ENCODE measurements around the gene TXN2. TPM values are rescaled to one million over a fixed set of nuclear protein-coding genes. Genes with fewer than 3 reads are reported as not detected.
"Not testable (repeated sequence)": the region's sequence is repeated elsewhere in the genome, so short reads cannot be mapped to it uniquely, and the experiment has no call there.

The TXN2 gene
- total RNA-seq, 1 experiment from 2014 or later: 58.6 TPM

DNA sequence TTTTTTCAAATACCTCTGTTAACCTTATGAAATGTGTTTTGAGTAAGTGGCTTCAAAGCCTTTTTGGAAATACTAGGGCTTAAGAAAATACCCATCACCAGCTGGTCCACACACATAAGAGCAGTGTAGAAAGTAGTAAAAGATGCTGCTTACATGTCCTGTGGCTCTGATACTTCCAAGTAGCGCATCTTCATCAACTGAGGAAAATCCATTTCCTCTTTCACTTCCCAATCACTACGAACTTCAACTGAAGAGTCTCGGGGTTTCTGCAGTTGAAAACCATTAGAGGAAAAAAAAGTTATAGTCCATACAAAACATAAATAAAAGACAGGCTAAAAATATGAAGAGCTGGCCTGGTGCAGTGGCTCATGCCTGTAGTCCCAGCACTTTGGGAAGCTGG lies 39.0 kb upstream of the TXN2 start:
- Histone ChIP-seq H3K4me1 (ENCODE audit: insufficient read depth, low read length) (no peaks in the 10 kb centered on the region), H3K23ac (ENCODE audit: insufficient read length, low read depth, low read length) (no peak overlapping the region), H3K79me1 (ENCODE audit: insufficient read depth, low read depth, low read length, poor library complexity, severe bottlenecking) (no peaks in the 10 kb centered on the region), H4K91ac (ENCODE audit: insufficient read length, low read depth, low read length) (no peak overlapping the region), H2BK15ac (ENCODE audit: low read depth, low read length) (no peak overlapping the region), H2BK12ac (ENCODE audit: insufficient read length, low read depth, low read length) (no peak overlapping the region), H2BK5ac (ENCODE audit: insufficient read length, low read length) (no peak overlapping the region), H3K9me3 (ENCODE audit: control insufficient read depth, low read depth, low read length) (no peaks in the 10 kb centered on the region), H3K56ac (ENCODE audit: insufficient read length, low read depth, low read length) (no peak overlapping the region), H2BK20ac (ENCODE audit: low read depth, low read length, poor library complexity, severe bottlenecking) (no peak overlapping the region), H3K14ac (ENCODE audit: insufficient read depth, low read length) (no peak overlapping the region), H3K27me3 (ENCODE audit: insufficient read depth, low read length) (no peaks in the 10 kb centered on the region), H2BK120ac (ENCODE audit: low read depth, low read length, poor library complexity, severe bottlenecking) (no peak overlapping the region), H3K4ac (ENCODE audit: low read depth, low read length) (no peak overlapping the region), H3T11ph (ENCODE audit: low read length) (no peak overlapping the region), H3K18ac (ENCODE audit: insufficient read length, low read depth, low read length) (no peak overlapping the region), H2AFZ (ENCODE audit: low read length) (no peak overlapping the region), H3K4me2 (ENCODE audit: insufficient read depth, insufficient read length, low read length) (no peak overlapping the region), H2AK5ac (ENCODE audit: insufficient read length, low read length) (no peak overlapping the region), H4K5ac (ENCODE audit: insufficient read length, low read depth, low read length) (no peak overlapping the region), H3K23me2 (ENCODE audit: insufficient read length, low read depth, low read length, poor library complexity, severe bottlenecking) (no peaks in the 10 kb centered on the region), H3K27ac (ENCODE audit: insufficient read length, low read depth, low read length) (no peak overlapping the region), H3K79me2 (ENCODE audit: insufficient read depth, low read length) (no peaks in the 10 kb centered on the region), H4K20me1 (ENCODE audit: control insufficient read depth, insufficient read depth, insufficient read length) (no peaks in the 10 kb centered on the region), H4K8ac (replicated peaks; ENCODE audit: insufficient read length, low read depth, low read length) (no peak overlapping the region), H3K9ac (ENCODE audit: extremely low read depth, insufficient read length, low read length) (no peak overlapping the region)
- Mint-ChIP-seq H3K4me3 (no peak overlapping the region), H3K4me1 (no peaks in the 10 kb centered on the region), H3K9me3 (no peaks in the 10 kb centered on the region), H3K27ac (no peak overlapping the region), H3K36me3 (ENCODE audit: insufficient read depth in 1 of 3, low read depth in 3 of 3) (peaks cover 76 to 99% (median 98%) of the 10 kb centered on the region in 3 experiments; a peak in 6 of 7 replicates), H3K27me3 (ENCODE audit: low read depth) (no peaks in the 10 kb centered on the region)
- TF ChIP-seq, protein P1, sequence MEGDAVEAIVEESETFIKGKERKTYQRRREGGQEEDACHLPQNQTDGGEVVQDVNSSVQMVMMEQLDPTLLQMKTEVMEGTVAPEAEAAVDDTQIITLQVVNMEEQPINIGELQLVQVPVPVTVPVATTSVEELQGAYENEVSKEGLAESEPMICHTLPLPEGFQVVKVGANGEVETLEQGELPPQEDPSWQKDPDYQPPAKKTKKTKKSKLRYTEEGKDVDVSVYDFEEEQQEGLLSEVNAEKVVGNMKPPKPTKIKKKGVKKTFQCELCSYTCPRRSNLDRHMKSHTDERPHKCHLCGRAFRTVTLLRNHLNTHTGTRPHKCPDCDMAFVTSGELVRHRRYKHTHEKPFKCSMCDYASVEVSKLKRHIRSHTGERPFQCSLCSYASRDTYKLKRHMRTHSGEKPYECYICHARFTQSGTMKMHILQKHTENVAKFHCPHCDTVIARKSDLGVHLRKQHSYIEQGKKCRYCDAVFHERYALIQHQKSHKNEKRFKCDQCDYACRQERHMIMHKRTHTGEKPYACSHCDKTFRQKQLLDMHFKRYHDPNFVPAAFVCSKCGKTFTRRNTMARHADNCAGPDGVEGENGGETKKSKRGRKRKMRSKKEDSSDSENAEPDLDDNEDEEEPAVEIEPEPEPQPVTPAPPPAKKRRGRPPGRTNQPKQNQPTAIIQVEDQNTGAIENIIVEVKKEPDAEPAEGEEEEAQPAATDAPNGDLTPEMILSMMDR (conservative IDR thresholded peaks at IDR 0.05): no peak
- no peak for DNase-seq
- WGBS (ENCODE audit: extremely low coverage, insufficient read length, low lambda C conversion rate): no CpG with 5 or more reads among the region's 3 CpGs

DNA sequence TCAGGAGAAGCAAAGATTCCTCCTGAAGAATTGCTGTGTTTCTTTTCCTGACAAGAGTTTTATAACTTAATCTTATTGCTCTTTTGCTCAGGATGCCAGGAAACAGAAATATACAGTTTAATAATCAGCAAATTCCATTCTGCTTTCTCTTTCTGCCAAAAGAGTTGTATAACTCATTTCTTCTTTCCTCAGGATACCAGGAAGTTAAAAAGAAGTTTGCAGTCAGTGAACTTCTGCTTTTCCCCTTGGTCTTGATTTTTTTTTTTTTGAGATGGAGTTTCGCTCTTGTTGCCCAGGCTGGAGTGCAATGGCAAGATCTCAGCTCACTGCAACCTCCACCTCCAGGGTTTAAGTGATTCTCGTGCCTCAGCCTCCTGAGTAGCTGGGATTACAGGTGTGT lies 38.5 kb upstream of the TXN2 start:
- H2BK20ac ChIP-seq (ENCODE audit: low read depth, low read length, poor library complexity, severe bottlenecking); H3K79me1 ChIP-seq (ENCODE audit: insufficient read depth, low read depth, low read length, poor library complexity, severe bottlenecking); H3K4me1 ChIP-seq (ENCODE audit: insufficient read depth, low read length); H2AK5ac ChIP-seq (ENCODE audit: insufficient read length, low read length); H2BK15ac ChIP-seq (ENCODE audit: low read depth, low read length); H3K9ac ChIP-seq (ENCODE audit: extremely low read depth, insufficient read length, low read length); H3K4me1 Mint-ChIP-seq; H3K79me2 ChIP-seq (ENCODE audit: insufficient read depth, low read length); H2AFZ ChIP-seq (ENCODE audit: low read length); H3K4me3 Mint-ChIP-seq; H3K9me3 ChIP-seq (ENCODE audit: control insufficient read depth, low read depth, low read length); H3T11ph ChIP-seq (ENCODE audit: low read length); H3K27ac Mint-ChIP-seq; H4K20me1 ChIP-seq (ENCODE audit: control insufficient read depth, insufficient read depth, insufficient read length); H3K4me2 ChIP-seq (ENCODE audit: insufficient read depth, insufficient read length, low read length); H2BK12ac ChIP-seq (ENCODE audit: insufficient read length, low read depth, low read length); H3K14ac ChIP-seq (ENCODE audit: insufficient read depth, low read length); H3K23ac ChIP-seq (ENCODE audit: insufficient read length, low read depth, low read length); H3K27me3 Mint-ChIP-seq (ENCODE audit: low read depth); H3K18ac ChIP-seq (ENCODE audit: insufficient read length, low read depth, low read length); H3K23me2 ChIP-seq (ENCODE audit: insufficient read length, low read depth, low read length, poor library complexity, severe bottlenecking); H3K27me3 ChIP-seq (ENCODE audit: insufficient read depth, low read length); H4K5ac ChIP-seq (ENCODE audit: insufficient read length, low read depth, low read length); H3K56ac ChIP-seq (ENCODE audit: insufficient read length, low read depth, low read length); H4K91ac ChIP-seq (ENCODE audit: insufficient read length, low read depth, low read length); H3K27ac ChIP-seq (ENCODE audit: insufficient read length, low read depth, low read length); DNase-seq; H2BK120ac ChIP-seq (ENCODE audit: low read depth, low read length, poor library complexity, severe bottlenecking); H2BK5ac ChIP-seq (ENCODE audit: insufficient read length, low read length); H3K9me3 Mint-ChIP-seq; H4K8ac ChIP-seq (replicated peaks; ENCODE audit: insufficient read length, low read depth, low read length); H3K4ac ChIP-seq (ENCODE audit: low read depth, low read length): not testable (repeated sequence)
- no CpG with 5 or more reads among the region's 2 CpGs for WGBS (ENCODE audit: extremely low coverage, insufficient read length, low lambda C conversion rate)
- peaks cover 76 to 98% (median 97%) of the 10 kb centered on the region in 3 experiments; a peak in 6 of 7 replicates for H3K36me3 Mint-ChIP-seq (ENCODE audit: insufficient read depth in 1 of 3, low read depth in 3 of 3)
